Activated CD4-positive, alpha-beta memory T cell treated with anti-CD3 and anti-CD28 coated beads for 36 hours (primary cell): ENCODE measurements around the gene PTPA. TPM values are rescaled to one million over a fixed set of nuclear protein-coding genes. Genes with fewer than 3 reads are reported as not detected.
"Not testable (repeated sequence)": the region's sequence is repeated elsewhere in the genome, so short reads cannot be mapped to it uniquely, and the experiment has no call there.

Source experiments
- CTCF ChIA-PET: fragments of 350-600 bp; sonication (Branson Sonifier 250); formaldehyde crosslinking; loops from one replicate; lab custom pipeline; 2021; ENCODE audit warnings: antibody characterized with exemption, inconsistent platforms; lab: Charles Lee
- POLR2A ChIA-PET: fragments of 350-600 bp; sonication (Branson Sonifier 250); formaldehyde crosslinking; loops from one replicate; lab custom pipeline; 2021; ENCODE audit warnings: antibody characterized with exemption; lab: Charles Lee
- DNase-seq: peaks from one replicate; pipeline ENCODE4 v3.0.0-alpha.2; 2020
- H3K27ac Mint-ChIP-seq: one replicate; pipeline ENCODE4 v1.8.0; 2021; ENCODE audit warnings: mixed read lengths
- H3K27me3 Mint-ChIP-seq: one replicate; pipeline ENCODE4 v1.8.0; 2021; ENCODE audit warnings: mixed read lengths
- H3K36me3 Mint-ChIP-seq: one replicate; pipeline ENCODE4 v1.8.0; 2021; ENCODE audit warnings: mixed read lengths
- H3K4me1 Mint-ChIP-seq: one replicate; pipeline ENCODE4 v1.8.0; 2021; ENCODE audit warnings: low read depth, mixed read lengths
- H3K4me3 Mint-ChIP-seq: one replicate; pipeline ENCODE4 v1.8.0; 2021; ENCODE audit warnings: mild to moderate bottlenecking, mixed read lengths
- H3K9me3 Mint-ChIP-seq: one replicate; pipeline ENCODE4 v1.8.0; 2021; ENCODE audit warnings: mixed read lengths
- intact Hi-C: fragments of 100-400 bp; cut with micrococcal nuclease; formaldehyde crosslinking; loops from one replicate; pipeline ENCODE4 v1.15.1; 2023
- total RNA-seq, 2 experiments: library from RNA; stranded (reverse); gene quantifications; one replicate each; pipeline ENCODE4 v1.2.3, GENCODE V29; 2021

Gene PTPA
- total RNA-seq, 2 experiments from 2014 or later = 74.6 to 76.3 TPM

DNA sequence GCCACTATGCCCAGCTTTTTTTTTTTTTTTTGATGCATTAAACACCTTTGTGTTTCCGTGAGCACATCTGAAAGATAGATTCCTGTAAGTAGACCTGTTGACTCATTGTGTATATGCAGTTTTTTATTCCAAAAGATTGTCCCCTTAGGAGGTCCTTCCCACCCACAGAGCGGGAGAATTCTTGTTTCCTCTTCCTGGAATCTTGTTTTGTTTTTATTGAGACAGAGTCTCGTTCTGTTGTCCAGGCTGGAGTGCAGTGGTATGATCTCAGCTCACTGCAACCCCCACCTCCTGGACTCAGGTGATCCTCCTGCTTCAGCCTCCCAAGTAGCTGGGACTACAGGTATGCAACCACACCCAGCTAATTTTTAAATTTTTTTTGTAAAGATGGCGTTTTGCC lies 7.6 kb downstream of the PTPA start:
- Mint-ChIP-seq H3K27ac (no peak overlapping the region), H3K36me3 (peaks cover 13% of the 10 kb centered on the region)
- POLR2A ChIA-PET = no interaction called here

DNA sequence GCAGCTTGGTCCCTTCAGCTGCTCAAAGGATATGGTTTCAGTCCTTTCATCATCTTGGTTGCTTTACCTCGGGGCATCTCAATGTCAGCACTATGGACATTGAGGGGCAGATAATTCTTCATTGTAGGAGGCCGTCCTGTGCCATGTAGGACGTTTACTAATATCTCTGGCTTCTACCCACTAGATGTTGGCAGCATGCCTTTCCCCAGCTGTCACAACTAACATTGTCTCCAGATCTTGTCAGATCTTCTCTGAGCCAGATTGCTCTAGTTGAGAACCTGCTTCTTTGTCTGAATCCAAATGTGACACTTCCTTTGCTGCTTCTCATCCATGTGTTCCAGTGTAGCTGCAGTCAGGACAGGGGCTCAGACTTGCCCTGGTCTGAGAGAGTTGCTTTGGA lies 10.3 kb downstream of the PTPA start:
- Mint-ChIP-seq H3K36me3 (peaks cover 13% of the 10 kb centered on the region), H3K27me3 (no peaks in the 10 kb centered on the region)
- POLR2A ChIA-PET = interaction anchor here (1.0 kb wide), 1 partner anchor 10 kb away, joined by 3 read pairs; the partner anchor contains the start of gene PTPA

More for the DNA sequence above, 7.6 kb downstream of the PTPA start:
- Mint-ChIP-seq H3K9me3 (no peaks in the 10 kb centered on the region), H3K27me3 (no peaks in the 10 kb centered on the region), H3K4me1 (peaks cover 16% of the 10 kb centered on the region), H3K4me3 (no peak overlapping the region)
- intact Hi-C loops = no loop called here
- CTCF ChIA-PET = interaction anchor here (5.6 kb wide), 1 partner anchor 12 kb away, joined by 43 read pairs; no protein-coding TSS in a partner anchor
- no peak for DNase-seq

DNA sequence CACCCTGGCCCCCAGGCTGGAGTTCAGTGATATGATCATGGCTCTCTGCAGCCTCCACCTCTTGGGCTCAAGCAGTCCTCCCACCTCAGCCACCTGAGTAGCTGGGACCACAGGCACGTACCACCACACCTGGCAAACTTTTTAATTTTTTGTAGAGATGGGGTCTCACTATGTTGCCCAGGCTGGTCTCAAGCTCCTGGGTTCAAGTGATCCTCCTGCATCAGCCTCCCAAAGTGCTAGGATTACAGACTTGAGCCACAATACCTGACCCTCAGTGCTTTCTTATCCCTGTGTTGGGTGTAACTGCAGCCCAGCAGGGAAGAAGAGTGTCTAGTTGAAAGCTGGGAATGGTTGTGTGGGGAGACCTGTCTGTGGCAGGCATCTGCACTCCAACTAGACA lies 10.9 kb downstream of the PTPA start:
- H3K27me3 Mint-ChIP-seq = no peaks in the 10 kb centered on the region
- DNase-seq = no peak
- no peaks in the 10 kb centered on the region for H3K9me3 Mint-ChIP-seq
- intact Hi-C loops = no loop called here
- no peaks in the 10 kb centered on the region for H3K4me1 Mint-ChIP-seq
- peaks cover 13% of the 10 kb centered on the region for H3K36me3 Mint-ChIP-seq
- H3K4me3 Mint-ChIP-seq = no peak overlapping the region
- no peak overlapping the region for H3K27ac Mint-ChIP-seq
- CTCF ChIA-PET = interaction anchor here (1.2 to 5.6 kb wide), 4 partner anchors 9 to 519 kb away, joined by 4 to 43 read pairs (median 10); no protein-coding TSS in a partner anchor
- POLR2A ChIA-PET = no interaction called here

More for the DNA sequence above, 10.3 kb downstream of the PTPA start:
- no peak for DNase-seq
- no peak overlapping the region for H3K27ac Mint-ChIP-seq
- no peak overlapping the region for H3K4me3 Mint-ChIP-seq
- no peaks in the 10 kb centered on the region for H3K9me3 Mint-ChIP-seq
- intact Hi-C loops = no loop called here
- H3K4me1 Mint-ChIP-seq = no peaks in the 10 kb centered on the region
- CTCF ChIA-PET = interaction anchor here (1.5 to 5.6 kb wide), 3 partner anchors 10 to 21 kb away, joined by 5 to 43 read pairs (median 13); no protein-coding TSS in a partner anchor

DNA sequence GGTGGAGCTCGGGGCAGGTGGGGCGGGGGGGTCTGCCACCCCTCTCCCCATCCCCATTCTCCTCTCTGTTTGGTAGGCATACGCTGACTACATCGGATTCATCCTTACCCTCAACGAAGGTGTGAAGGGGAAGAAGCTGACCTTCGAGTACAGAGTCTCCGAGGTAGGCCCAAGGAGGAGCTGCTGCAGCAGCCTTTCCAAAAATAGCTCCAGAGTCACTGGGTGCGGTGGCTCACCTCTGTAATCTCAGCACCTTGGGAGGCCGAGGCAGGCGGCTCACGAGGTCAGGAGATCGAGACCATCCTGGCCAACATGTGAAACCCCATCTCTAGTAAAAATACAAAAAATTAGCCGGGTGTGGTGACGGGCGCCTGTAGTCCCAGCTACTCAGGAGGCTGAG lies 11.8 kb downstream of the PTPA start:
- intact Hi-C loops, DNase-seq, H3K4me3 Mint-ChIP-seq, H3K27ac Mint-ChIP-seq, H3K9me3 Mint-ChIP-seq, H3K27me3 Mint-ChIP-seq, H3K4me1 Mint-ChIP-seq, POLR2A ChIA-PET: not testable (repeated sequence)
- H3K36me3 Mint-ChIP-seq = peaks cover 13% of the 10 kb centered on the region
- CTCF ChIA-PET = interaction anchor here (1.2 to 5.6 kb wide), 4 partner anchors 8 to 518 kb away, joined by 4 to 43 read pairs (median 10); no protein-coding TSS in a partner anchor

DNA sequence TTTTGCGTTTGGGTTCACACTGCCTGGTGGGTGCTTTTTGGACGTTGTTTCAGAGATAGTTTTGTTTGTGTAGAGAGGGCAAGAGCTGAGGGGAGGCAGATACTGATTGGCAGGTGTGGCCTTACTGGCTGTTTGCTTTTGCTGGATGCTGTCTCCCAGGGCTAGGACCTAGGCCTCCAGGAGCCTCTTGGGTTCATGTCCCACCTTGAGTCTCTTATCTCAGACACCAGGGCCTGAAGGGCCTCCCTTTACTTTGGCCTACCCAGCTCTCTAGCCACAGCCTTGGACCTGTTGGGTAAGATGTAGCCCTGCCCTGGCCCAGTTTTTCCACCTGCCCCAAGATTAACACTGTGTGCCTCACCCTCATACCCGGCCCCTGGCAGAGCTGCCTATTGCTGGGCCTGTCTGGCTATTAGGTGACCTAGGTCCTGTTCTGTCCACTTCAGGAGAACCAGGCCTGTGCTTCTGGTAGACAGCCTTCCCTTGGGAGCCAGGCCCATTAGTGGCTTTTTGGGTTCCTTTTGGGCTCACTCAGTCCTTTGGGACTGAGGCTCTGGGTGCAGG lies 13.4 kb downstream of the PTPA start:
- Mint-ChIP-seq H3K27me3 (no peaks in the 10 kb centered on the region), H3K4me1 (no peaks in the 10 kb centered on the region), H3K27ac (no peak overlapping the region), H3K4me3 (no peak overlapping the region), H3K9me3 (no peaks in the 10 kb centered on the region), H3K36me3 (peaks cover 14% of the 10 kb centered on the region)
- DNase-seq = no peak
- POLR2A ChIA-PET = no interaction called here
- CTCF ChIA-PET = interaction anchor here (0.7 to 4.1 kb wide), 4 partner anchors 15 to 500 kb away, joined by 3 to 13 read pairs (median 8); no protein-coding TSS in a partner anchor
- intact Hi-C loops = no loop called here

DNA sequence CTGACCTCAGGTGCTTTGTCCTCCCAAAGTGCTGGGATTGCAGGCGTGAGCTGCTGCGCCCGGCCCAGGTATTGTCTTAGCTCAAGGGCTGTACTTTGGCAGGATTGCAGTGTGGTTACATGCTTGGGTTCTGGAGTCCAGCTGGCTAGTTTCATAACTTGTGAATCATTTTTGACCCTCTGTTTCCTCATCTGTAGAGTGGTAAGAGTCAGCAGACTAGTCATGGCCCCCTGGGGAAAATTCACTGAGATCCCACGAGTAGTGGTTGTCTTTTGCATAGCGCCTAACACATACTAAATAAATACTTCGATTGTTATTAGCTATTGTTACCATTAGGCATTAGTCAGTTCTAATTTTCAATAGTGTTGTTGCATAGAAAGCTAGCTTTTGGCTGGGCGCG lies 14.3 kb downstream of the PTPA start:
- Mint-ChIP-seq H3K4me1 (no peaks in the 10 kb centered on the region), H3K27me3 (no peaks in the 10 kb centered on the region), H3K9me3 (no peaks in the 10 kb centered on the region), H3K4me3 (no peak overlapping the region), H3K27ac (no peak overlapping the region), H3K36me3 (peaks cover 11% of the 10 kb centered on the region)
- ChIA-PET POLR2A (no interaction called here), CTCF (interaction anchor here (0.7 to 4.1 kb wide), 4 partner anchors 14 to 499 kb away, joined by 3 to 13 read pairs (median 8); no protein-coding TSS in a partner anchor)
- no peak for DNase-seq
- intact Hi-C loops = no loop called here

DNA sequence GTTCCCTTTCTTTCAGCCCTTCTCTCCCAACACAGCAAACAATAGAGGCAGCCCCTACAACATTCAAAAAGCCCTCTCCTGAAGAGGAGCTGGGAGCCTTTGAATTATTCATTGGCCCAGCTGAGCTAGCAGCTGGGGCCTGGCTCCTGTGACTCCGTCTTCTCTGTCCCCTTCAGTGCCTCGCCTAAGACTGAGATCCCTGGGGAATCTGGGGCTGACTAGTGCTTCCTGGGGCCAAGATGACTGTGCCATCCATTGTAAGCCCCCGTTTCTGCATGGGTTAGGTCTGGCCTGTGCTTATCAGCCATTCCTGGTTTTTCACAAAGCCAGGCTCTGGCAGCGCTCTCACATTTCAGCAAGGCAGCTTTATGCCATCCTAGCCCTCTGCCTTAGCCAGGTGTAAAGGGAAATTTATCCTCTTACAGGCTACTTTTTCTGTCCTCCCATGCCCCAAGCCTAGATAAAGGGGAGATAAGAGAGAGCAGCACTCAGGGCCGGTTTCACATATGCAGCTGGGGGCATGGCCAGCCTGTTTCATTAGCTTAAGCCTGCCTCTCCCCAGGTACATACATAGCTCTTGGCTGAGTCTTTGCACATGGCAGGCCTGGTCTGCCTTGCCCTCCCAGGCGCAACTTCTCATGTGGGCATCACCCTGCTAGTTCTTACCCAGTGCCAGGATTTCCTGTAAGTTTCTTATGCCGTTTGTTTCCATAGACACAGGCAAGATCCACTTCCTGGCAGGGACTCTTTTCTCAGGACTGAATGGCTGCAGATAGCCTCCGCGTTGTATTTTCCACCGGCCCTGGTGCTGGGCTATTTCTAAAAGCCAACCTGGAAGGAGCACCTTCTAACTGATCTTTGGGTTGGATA lies 15.8 kb downstream of the PTPA start:
- peaks cover 9% of the 10 kb centered on the region for H3K36me3 Mint-ChIP-seq
- H3K4me1 Mint-ChIP-seq = peaks cover 4% of the 10 kb centered on the region
- POLR2A ChIA-PET = no interaction called here
- intact Hi-C loops = no loop called here
- H3K9me3 Mint-ChIP-seq = no peaks in the 10 kb centered on the region
- no peak overlapping the region for H3K4me3 Mint-ChIP-seq
- DNase-seq = no peak
- no peaks in the 10 kb centered on the region for H3K27me3 Mint-ChIP-seq
- no peak overlapping the region for H3K27ac Mint-ChIP-seq
- CTCF ChIA-PET = interaction anchor here (0.6 to 2.8 kb wide), 3 partner anchors 12 to 980 kb away, joined by 4 to 13 read pairs (median 9); no protein-coding TSS in a partner anchor

DNA sequence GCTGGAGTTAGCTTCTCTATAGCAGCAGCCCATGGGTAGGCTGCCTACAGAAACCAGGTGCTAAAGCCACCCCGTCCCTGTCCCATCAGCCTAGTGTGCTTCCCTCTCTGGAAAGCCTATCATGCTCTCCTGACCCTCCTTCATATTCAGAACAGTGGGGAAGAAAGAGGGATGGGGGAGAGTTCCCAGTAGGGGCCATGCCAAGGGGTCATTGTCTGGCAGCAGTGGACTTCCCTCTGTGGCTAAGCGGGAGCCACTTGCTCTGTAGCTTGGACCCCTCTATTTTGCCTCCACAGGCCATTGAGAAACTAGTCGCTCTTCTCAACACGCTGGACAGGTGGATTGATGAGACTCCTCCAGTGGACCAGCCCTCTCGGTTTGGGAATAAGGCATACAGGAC lies 17.5 kb downstream of the PTPA start:
- intact Hi-C loops = no loop called here
- H3K4me1 Mint-ChIP-seq = peaks cover 4% of the 10 kb centered on the region
- H3K27me3 Mint-ChIP-seq = no peaks in the 10 kb centered on the region
- H3K9me3 Mint-ChIP-seq = no peaks in the 10 kb centered on the region
- no peak overlapping the region for H3K4me3 Mint-ChIP-seq
- H3K27ac Mint-ChIP-seq = no peak overlapping the region
- peaks cover 8% of the 10 kb centered on the region for H3K36me3 Mint-ChIP-seq
- POLR2A ChIA-PET = no interaction called here
- DNase-seq = no peak
- CTCF ChIA-PET = interaction anchor here (3.8 to 6.1 kb wide), 2 partner anchors 11 to 495 kb away, joined by 54 to 129 read pairs; partner anchors contain the start of genes C9orf50 and NTMT1

DNA sequence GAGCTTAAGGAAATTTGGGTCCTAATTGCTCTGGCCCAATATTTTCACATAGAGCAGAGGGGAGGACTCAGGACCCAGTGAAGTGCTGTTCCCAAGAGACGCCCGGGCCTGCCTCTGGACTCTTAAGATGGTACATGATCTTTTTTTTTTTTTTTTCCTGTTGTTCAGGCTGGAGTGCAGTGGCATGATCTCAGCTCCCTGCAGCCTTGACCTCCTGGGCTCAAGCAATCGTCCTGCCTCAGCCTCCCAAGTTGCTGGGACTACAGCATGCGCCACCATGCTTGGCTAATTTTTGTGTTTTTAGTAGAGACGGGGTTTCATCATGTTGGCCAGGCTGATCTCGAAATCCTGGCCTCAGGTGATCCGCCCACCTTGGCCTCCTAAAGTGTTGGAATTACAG lies 19.1 kb downstream of the PTPA start:
- peaks cover 11% of the 10 kb centered on the region for H3K36me3 Mint-ChIP-seq
- H3K4me1 Mint-ChIP-seq, H3K27ac Mint-ChIP-seq, H3K9me3 Mint-ChIP-seq, H3K4me3 Mint-ChIP-seq, H3K27me3 Mint-ChIP-seq, DNase-seq, POLR2A ChIA-PET: not testable (repeated sequence)
- intact Hi-C loops = loop anchor here (2.0 kb wide), 1 partner anchor 481 kb away; no protein-coding TSS in a partner anchor
- CTCF ChIA-PET = interaction anchor here (0.6 to 6.1 kb wide), 17 partner anchors 8 to 660 kb away, joined by 3 to 129 read pairs (median 11); partner anchors contain the start of genes C9orf50, DOLPP1, NTMT1 and PTPA

DNA sequence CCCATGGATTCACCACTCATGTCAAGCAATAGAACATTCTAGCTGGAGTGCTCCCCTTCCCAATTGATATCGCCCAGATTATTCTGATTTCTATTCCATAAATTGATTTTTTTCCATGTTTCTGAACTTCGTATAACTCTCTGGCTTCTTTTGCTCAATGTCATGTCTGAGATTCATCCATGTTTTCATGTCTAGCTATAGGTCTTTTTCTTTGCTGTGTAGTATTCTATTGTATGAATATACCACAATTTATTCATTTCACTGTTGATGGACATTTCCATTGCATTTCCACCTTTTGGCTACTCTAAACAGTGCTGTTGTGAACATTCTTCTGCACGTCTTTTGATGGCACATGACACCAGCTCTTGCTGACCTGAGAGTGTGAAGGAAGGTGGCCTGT lies 19.6 kb downstream of the PTPA start:
- H3K9me3 Mint-ChIP-seq = no peaks in the 10 kb centered on the region
- ChIA-PET CTCF (interaction anchor here (0.6 to 6.1 kb wide), 30 partner anchors 9 to 660 kb away, joined by 3 to 129 read pairs (median 9); partner anchors contain the start of genes C9orf50, CRAT, DOLPP1 and NTMT1), POLR2A (interaction anchor here (1.5 to 2.1 kb wide), 2 partner anchors 19 to 47 kb away, joined by 3 to 7 read pairs; partner anchors contain the start of genes IER5L and PTPA)
- DNase-seq = no peak
- H3K36me3 Mint-ChIP-seq = peaks cover 11% of the 10 kb centered on the region
- no peak overlapping the region for H3K4me3 Mint-ChIP-seq
- intact Hi-C loops = loop anchor here (1.0 to 2.0 kb wide), 2 partner anchors 10 to 480 kb away; no protein-coding TSS in a partner anchor
- peaks cover 4% of the 10 kb centered on the region for H3K4me1 Mint-ChIP-seq
- H3K27me3 Mint-ChIP-seq = no peaks in the 10 kb centered on the region
- H3K27ac Mint-ChIP-seq = no peak overlapping the region

DNA sequence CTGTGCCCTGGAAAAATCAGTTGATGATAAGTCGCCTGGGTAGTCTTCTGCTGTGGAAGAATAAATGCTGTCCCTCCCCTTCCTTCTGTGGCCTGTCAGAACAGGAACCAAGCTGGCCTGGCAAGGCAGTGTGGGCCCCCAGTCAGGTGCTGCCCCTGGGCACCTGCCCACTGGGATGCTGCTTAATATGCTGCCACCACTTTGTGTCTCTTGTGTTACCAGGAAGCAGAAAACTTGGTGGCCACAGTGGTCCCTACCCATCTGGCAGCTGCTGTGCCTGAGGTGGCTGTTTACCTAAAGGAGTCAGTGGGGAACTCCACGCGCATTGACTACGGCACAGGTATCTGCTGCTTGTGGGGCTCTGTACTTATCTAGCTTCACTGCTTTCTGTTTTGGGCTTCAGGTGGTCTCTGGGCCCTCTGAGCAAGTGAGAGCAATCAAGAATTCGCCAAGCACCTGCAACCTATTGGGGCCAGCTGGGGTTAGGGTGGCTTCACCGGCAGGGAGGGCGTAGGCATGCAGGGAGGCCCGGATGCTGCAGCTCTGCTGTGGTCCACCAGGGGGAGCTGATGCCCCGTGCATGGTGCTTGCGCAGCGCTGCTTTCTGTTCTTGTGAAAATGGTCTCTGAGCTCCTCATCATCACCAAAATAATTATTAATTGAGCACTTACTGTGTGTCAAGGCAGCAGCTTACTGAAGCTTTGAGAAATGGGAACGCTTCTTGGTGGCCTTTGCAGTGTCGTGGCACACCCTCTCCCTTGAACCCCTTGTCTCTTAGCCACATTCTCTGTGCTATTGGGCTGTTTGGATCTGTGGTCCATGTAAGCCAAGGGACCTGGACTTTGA lies 20.3 kb downstream of the PTPA start:
- H3K4me3 Mint-ChIP-seq = no peak overlapping the region
- intact Hi-C loops = loop anchor here (1.0 to 2.0 kb wide), 2 partner anchors 9 to 479 kb away; no protein-coding TSS in a partner anchor
- H3K27ac Mint-ChIP-seq = no peak overlapping the region
- POLR2A ChIA-PET = interaction anchor here (0.6 to 2.1 kb wide), 4 partner anchors 9 to 229 kb away, joined by 3 to 7 read pairs (median 4); partner anchors contain the start of genes IER5L and PTPA
- H3K36me3 Mint-ChIP-seq = peaks cover 11% of the 10 kb centered on the region
- H3K27me3 Mint-ChIP-seq = no peaks in the 10 kb centered on the region
- peak; percentile 89 for DNase-seq
- no peaks in the 10 kb centered on the region for H3K9me3 Mint-ChIP-seq
- peaks cover 4% of the 10 kb centered on the region for H3K4me1 Mint-ChIP-seq
- CTCF ChIA-PET = interaction anchor here (0.5 to 6.1 kb wide), 56 partner anchors 8 to 659 kb away, joined by 3 to 129 read pairs (median 5); partner anchors contain the start of genes ASB6, C9orf50, CRAT and DOLPP1
